Spleen (tissue), 11 donors: ENCODE data around the gene ATP6V1G2. TPM values are rescaled to one million over a fixed set of nuclear protein-coding genes. Genes with fewer than 3 reads are reported as not detected.

Experiments used
- DNase-seq: peaks from one replicate; pipeline ENCODE4 v3.0.0-alpha.2; 2020
- H3K27ac ChIP-seq, 8 donors: fragments of 200-600 bp; sonication (generic) in 7 of 8; 1 replicate in 4 of 8; 2 replicates in 4 of 8; pipeline versions ENCODE4 v1.5.0 to v1.8.0; 2016 to 2021; ENCODE audit warnings: inconsistent platforms in 4 of 8, mild to moderate bottlenecking in 4 of 8, moderate library complexity in 1 of 8
- H3K27me3 ChIP-seq, 7 donors: fragments of 200-600 bp; sonication (generic) in 6 of 7; replicated peaks in 1 of 7; 1 replicate in 4 of 7; 2 replicates in 3 of 7; pipeline versions ENCODE4 v1.5.0 to v1.8.0; 2016 to 2021; ENCODE audit warnings: inconsistent platforms in 3 of 7, mild to moderate bottlenecking in 1 of 7
- H3K36me3 ChIP-seq, 6 donors: fragments of 200-600 bp; sonication (generic) in 5 of 6; 1 replicate in 4 of 6; 2 replicates in 2 of 6; pipeline versions ENCODE4 v1.5.0 to v1.8.0; 2016 to 2021; ENCODE audit warnings: inconsistent platforms in 2 of 6
- H3K4me1 ChIP-seq, 6 donors: fragments of 200-600 bp; sonication (generic) in 5 of 6; 1 replicate in 3 of 6; 2 replicates in 3 of 6; pipeline versions ENCODE4 v1.5.0 to v1.8.0; 2016 to 2021; ENCODE audit warnings: inconsistent platforms in 3 of 6
- H3K4me3 ChIP-seq, 8 donors: fragments of 200-600 bp; sonication (generic) in 7 of 8; 1 replicate in 4 of 8; 2 replicates in 4 of 8; pipeline versions ENCODE4 v1.5.0 to v1.8.0; 2016 to 2021; ENCODE audit warnings: inconsistent platforms in 4 of 8, mild to moderate bottlenecking in 4 of 8, moderate library complexity in 2 of 8
- H3K9me3 ChIP-seq, 8 donors: fragments of 200-600 bp; sonication (generic) in 7 of 8; 1 replicate in 4 of 8; 2 replicates in 4 of 8; pipeline versions ENCODE4 v1.5.0 to v1.8.0; 2016 to 2021; ENCODE audit warnings: inconsistent platforms in 4 of 8
- CTCF ChIP-seq, 11 experiments: fragments of 200-600 bp in 7 of 11; fragments of 450-650 bp in 4 of 11; sonication (generic) in 4 of 11; IDR thresholded peaks in 8 of 11; conservative IDR thresholded peaks in 3 of 11; 1 replicate in 7 of 11; 2 replicates in 4 of 11; pipeline versions ENCODE4 v1.4.0 to v1.8.0; 2016 to 2021; ENCODE audit warnings: antibody characterized with exemption in 11 of 11, inconsistent platforms in 4 of 11, mild to moderate bottlenecking in 1 of 11
- POLR2A ChIP-seq, 3 donors: fragments of 450-650 bp; IDR thresholded peaks; one replicate each; pipeline ENCODE4 v1.5.1; 2017; ENCODE audit warnings: antibody characterized with exemption in 3 of 3, mild to moderate bottlenecking in 1 of 3
- POLR2AphosphoS5 ChIP-seq, 3 donors: sonication (generic); formaldehyde crosslinking; IDR thresholded peaks; one replicate each; pipeline ENCODE4 v1.5.1; 2017; ENCODE audit warnings: antibody characterized with exemption in 3 of 3
- WGBS, 5 donors: extraction: QIAGEN DNeasy Blood & Tissue Kit in 3 of 5; methylation state at CpG; one replicate each; pipeline versions ENCODE4 v1.1.5 to v1.1.7; 2013 to 2018; 5-methylcytosine and 5-hydroxymethylcytosine counted together
- intact Hi-C: fragments of 100-400 bp; cut with DNase I; formaldehyde crosslinking; loops from one replicate; pipeline ENCODE4 v1.15.0; 2023; ENCODE audit warnings: low total_unique reads
- polyA plus RNA-seq, 3 donors: library from polyadenylated mRNA; stranded (reverse); fragments of 200-250 nt; gene quantifications; one replicate each; pipeline ENCODE4 v1.2.1, GENCODE V29; 2013
- total RNA-seq, 7 donors: library from RNA; depleted of rRNA in 3 of 7; stranded (reverse); fragments of >200 nt in 3 of 7; fragmentation: NEBNext Ultra II Directional in 4 of 7; extraction: Animal tissue kit (Norgen Biotek cat#: 25700) in 4 of 7; gene quantifications; one replicate each; pipeline versions ENCODE4 v1.1.0 to v1.2.1, GENCODE V29; 2016 to 2021
- donor health status: healthy with polysubstance abuse.
- donor health status: DM: no; HTN: no; CAD: no; lungs with moderate emphysema.
- donor health status: DM: no; HTN: no; CAD: no.
- donor health status: Bipolar disorder and iron deficiency.
- donor health status: healthy.
- donor health status: DM: no; HTN: no; CAD: no.
- donor health status: DM: yes; HTN: yes; CAD: no.

ATP6V1G2 gene
- total and polyA plus RNA-seq, 10 donors, result 1.9 to 3.7 (median 2.6) TPM

GRCh38 chr6:31579546-31580437 lies 33.4 kb upstream of the ATP6V1G2 start:
- H3K4me3 ChIP-seq, result peak overlapping the region; percentile 61 to 97 (median 82)
- H3K27me3 ChIP-seq, result no peaks in the 10 kb centered on the region
- H3K27ac ChIP-seq, result peak overlapping the region; percentile 27 to 98 (median 96)
- H3K36me3 ChIP-seq, result peaks cover 0 to 22% (median 1%) of the 10 kb centered on the region in 6 donors
- TF ChIP-seq POLR2A (IDR thresholded peaks at IDR 0.05), result no peak
- no peak for TF ChIP-seq CTCF (IDR thresholded peaks at IDR 0.05 in 8 of 11, conservative IDR thresholded peaks at IDR 0.05 in 3 of 11)
- no peak for TF ChIP-seq POLR2AphosphoS5 (IDR thresholded peaks at IDR 0.05)
- H3K9me3 ChIP-seq, result no peaks in the 10 kb centered on the region
- DNase-seq, result no peak
- WGBS, 5 donors, result 66 to 81% (median 73%) methylated on average over 8 of the region's 8 CpGs
- intact Hi-C loops, result no loop called here
- H3K4me1 ChIP-seq, result peaks cover 49 to 94% (median 87%) of the 10 kb centered on the region in 6 donors

- Histone ChIP-seq H3K4me3 (peak overlapping the region in 1 of 8 donors; percentile 97), H3K9me3 (no peaks in the 10 kb centered on the region), H3K27me3 (no peaks in the 10 kb centered on the region), H3K4me1 (peaks cover 48 to 94% (median 87%) of the 10 kb centered on the region in 6 donors), H3K27ac (peak overlapping the region in 7 of 8 donors; percentile 91 to 98 (median 96)), H3K36me3 (peaks cover 0 to 22% (median 1%) of the 10 kb centered on the region in 6 donors)
- no peak for DNase-seq
- WGBS, 5 donors, result 74 to 97% (median 86%) methylated on average over 3 of the region's 3 CpGs
- intact Hi-C loops, result no loop called here
- TF ChIP-seq POLR2AphosphoS5 (IDR thresholded peaks at IDR 0.05), result no peak
- no peak for TF ChIP-seq CTCF (IDR thresholded peaks at IDR 0.05 in 8 of 11, conservative IDR thresholded peaks at IDR 0.05 in 3 of 11)
- no peak for TF ChIP-seq POLR2A (IDR thresholded peaks at IDR 0.05)
Measured at GRCh38 chr6:31579119-31579505, 32.7 kb upstream of the ATP6V1G2 start.

- peaks cover 45 to 94% (median 85%) of the 10 kb centered on the region in 6 donors for H3K4me1 ChIP-seq
- peak overlapping the region in 7 of 8 donors; percentile 58 to 97 (median 65) for H3K4me3 ChIP-seq
- WGBS, 5 donors, result 65 to 90% (median 86%) methylated on average over 12 of the region's 12 CpGs
- DNase-seq, result peak; percentile 32
- intact Hi-C loops, result no loop called here
- no peaks in the 10 kb centered on the region for H3K27me3 ChIP-seq
- H3K27ac ChIP-seq, result peak overlapping the region in 6 of 8 donors; percentile 82 to 98 (median 96)
- H3K36me3 ChIP-seq, result peaks cover 0 to 22% (median 1%) of the 10 kb centered on the region in 6 donors
- no peak for TF ChIP-seq POLR2AphosphoS5 (IDR thresholded peaks at IDR 0.05)
- no peak for TF ChIP-seq CTCF (IDR thresholded peaks at IDR 0.05 in 8 of 11, conservative IDR thresholded peaks at IDR 0.05 in 3 of 11)
- no peak for TF ChIP-seq POLR2A (IDR thresholded peaks at IDR 0.05)
- H3K9me3 ChIP-seq, result no peaks in the 10 kb centered on the region
Measured at GRCh38 chr6:31578184-31579118, 32.0 kb upstream of the ATP6V1G2 start.
